Endothelial cell of umbilical vein (primary cell): ENCODE results near the gene ALK. TPM values are rescaled to one million over a fixed set of nuclear protein-coding genes. Genes with fewer than 3 reads are reported as not detected.

Experiments used
- BruUV-seq: library from RNA; stranded (reverse); fragments of 400-500 nt; replicated peaks from 2 replicates; lab custom pipeline; 2021; lab: Mats Ljungman, UMichigan
- CTCF ChIA-PET: fragments of 300-600, 350-600 bp; sonication (Branson Sonifier 250); formaldehyde crosslinking; loops from one replicate; lab custom pipeline; 2021; ENCODE audit warnings: antibody characterized with exemption, inconsistent platforms; lab: Charles Lee
- POLR2A ChIA-PET: fragments of 300-600, 350-600 bp; sonication (Branson Sonifier 250); formaldehyde crosslinking; loops from one replicate; lab custom pipeline; 2021; ENCODE audit warnings: antibody characterized with exemption, inconsistent platforms; lab: Charles Lee
- DNase-seq: peaks from one replicate; pipeline ENCODE4 v3.0.0-alpha.2; 2011; ENCODE audit warnings: low read depth, low spot score
- FAIRE-seq: peaks from 2 replicates; lab custom pipeline; 2011; peaks lifted over from hg19 to GRCh38; lab: Jason Lieb, UNC
- H2AFZ ChIP-seq: 2 replicates; pipeline ENCODE4 v1.6.0; 2012; ENCODE audit warnings: low read depth, low read length, control low read depth, inconsistent platforms
- H3K27ac ChIP-seq: 2 replicates; pipeline ENCODE4 v1.5.1; 2011; ENCODE audit warnings: low read depth, mild to moderate bottlenecking, control low read depth, low read length, moderate library complexity; ENCODE audit not compliant: insufficient read depth
- H3K27me3 ChIP-seq, 2 experiments: 2 replicates each; pipeline versions ENCODE4 v1.6.0 to v1.6.1; 2011; ENCODE audit warnings: low read length in 2 of 2, mixed read lengths in 1 of 2; ENCODE audit not compliant: control insufficient read depth in 2 of 2, insufficient read depth in 2 of 2
- H3K36me3 ChIP-seq, 2 experiments: 2 replicates in 1 of 2; 3 replicates in 1 of 2; pipeline ENCODE4 v1.5.1; 2011; ENCODE audit warnings: low read length in 2 of 2, mild to moderate bottlenecking in 1 of 2, moderate library complexity in 1 of 2; ENCODE audit not compliant: control insufficient read depth in 2 of 2, insufficient read depth in 2 of 2; ENCODE audit errors: extremely low read depth in 1 of 2
- H3K4me1 ChIP-seq: 3 replicates; pipeline ENCODE4 v1.5.1; 2011; ENCODE audit warnings: mild to moderate bottlenecking, low read length; ENCODE audit not compliant: control insufficient read depth, insufficient read depth; ENCODE audit errors: extremely low read depth
- H3K4me2 ChIP-seq: 2 replicates; pipeline ENCODE4 v1.6.1; 2011; ENCODE audit warnings: low read length, control low read depth, mixed read lengths; ENCODE audit not compliant: insufficient read depth
- H3K4me3 ChIP-seq, 3 experiments: fragments of 200-600 bp in 1 of 3; sonication (generic), shearing (Covaris generic) in 1 of 3; replicated peaks in 1 of 3; 2 replicates each; pipeline ENCODE4 v1.5.1; 2011 to 2016; ENCODE audit warnings: control low read depth in 3 of 3, low read length in 3 of 3, mild to moderate bottlenecking in 2 of 3, inconsistent platforms in 1 of 3, low read depth in 1 of 3, moderate library complexity in 1 of 3; ENCODE audit not compliant: insufficient read depth in 1 of 3
- H3K79me2 ChIP-seq: 2 replicates; pipeline ENCODE4 v1.6.0; 2012; ENCODE audit warnings: low read length, inconsistent platforms; ENCODE audit not compliant: control insufficient read depth, insufficient read depth
- H3K9ac ChIP-seq: replicated peaks from 2 replicates; pipeline ENCODE3; 2011; ENCODE audit warnings: low read length, control low read depth; ENCODE audit not compliant: insufficient read depth; ENCODE audit errors: extremely low read depth
- H3K9me1 ChIP-seq: replicated peaks from 3 replicates; pipeline ENCODE4 v1.6.0; 2011; ENCODE audit warnings: mild to moderate bottlenecking, low read length; ENCODE audit not compliant: control insufficient read depth, insufficient read depth; ENCODE audit errors: extremely low read depth
- H3K9me3 ChIP-seq: replicated peaks from 2 replicates; pipeline ENCODE4 v1.5.1; 2012; ENCODE audit warnings: low read length, inconsistent platforms; ENCODE audit not compliant: control insufficient read depth, insufficient read depth
- H4K20me1 ChIP-seq: replicated peaks from 2 replicates; pipeline ENCODE3; 2011; ENCODE audit warnings: mild to moderate bottlenecking, low read length; ENCODE audit not compliant: control insufficient read depth, insufficient read depth; ENCODE audit errors: extremely low read depth
- CTCF ChIP-seq, 2 donors: IDR thresholded peaks; 1 replicate in 1 of 2; 2 replicates in 1 of 2; pipeline ENCODE4 v1.5.1; 2011; ENCODE audit warnings: low read length in 2 of 2, mild to moderate bottlenecking in 2 of 2, moderate library complexity in 2 of 2, control low read depth in 1 of 2, inconsistent platforms in 1 of 2, low read depth in 1 of 2; ENCODE audit not compliant: insufficient read depth in 1 of 2; ENCODE audit errors: extremely low read depth in 1 of 2
- EZH2 ChIP-seq: IDR thresholded peaks from 2 replicates; pipeline ENCODE4 v1.6.1; 2012; ENCODE audit warnings: borderline replicate concordance, low read depth, mild to moderate bottlenecking, moderate library complexity, low read length, inconsistent platforms; ENCODE audit not compliant: severe bottlenecking
- FOS ChIP-seq: IDR thresholded peaks from 2 replicates; pipeline ENCODE4 v1.6.1; 2011; ENCODE audit warnings: mild to moderate bottlenecking, low read length, moderate library complexity, borderline replicate concordance; ENCODE audit not compliant: insufficient read depth
- GATA2 ChIP-seq: IDR thresholded peaks from 2 replicates; pipeline ENCODE4 v1.7.0; 2011; ENCODE audit warnings: low read depth, mild to moderate bottlenecking, moderate library complexity, mixed read lengths, low read length; ENCODE audit not compliant: insufficient read length, insufficient read depth
- JUN ChIP-seq: IDR thresholded peaks from 2 replicates; pipeline ENCODE4 v1.6.1; 2011; ENCODE audit warnings: borderline replicate concordance, low read depth; ENCODE audit not compliant: insufficient read length, insufficient read depth
- MAX ChIP-seq: IDR thresholded peaks from 2 replicates; pipeline ENCODE4 v1.6.1; 2011; ENCODE audit not compliant: insufficient read depth, insufficient read length
- MYC ChIP-seq: IDR thresholded peaks from one replicate; pipeline ENCODE4 v1.6.1; 2011; ENCODE audit warnings: mild to moderate bottlenecking, low read depth, low read length
- POLR2A ChIP-seq: IDR thresholded peaks from 2 replicates; pipeline ENCODE4 v1.6.1; 2012; ENCODE audit warnings: low read depth, mild to moderate bottlenecking, control low read depth, low read length
- POLR2AphosphoS5 ChIP-seq: IDR thresholded peaks from 2 replicates; pipeline ENCODE4 v1.6.1; 2012; ENCODE audit warnings: low read depth, mild to moderate bottlenecking, control low read depth, low read length, moderate library complexity; ENCODE audit not compliant: insufficient read depth
- dilution Hi-C: fragments of 300-500 bp; cut with MboI; formaldehyde crosslinking; loops from one replicate; pipeline ENCODE4 v1.15.0; 2019; ENCODE audit warnings: low sequenced_read_pairs; ENCODE audit not compliant: extremely low pct_ligation_motif_present
- intact Hi-C: fragments of 100-400 bp; cut with micrococcal nuclease; formaldehyde crosslinking; loops from one replicate; pipeline ENCODE4 v1.10.0; 2022
- polyA plus RNA-seq, 4 experiments: library from polyadenylated mRNA; depleted of rRNA in 3 of 4; stranded (reverse) in 3 of 4; unstranded in 1 of 4; fragments of >200 nt; gene quantifications; 2 replicates each; pipeline versions ENCODE4 v1.2.1 to v1.2.3, GENCODE V29; 2011 to 2012; ENCODE audit warnings: missing spikeins in 1 of 4
- total RNA-seq: library from RNA; stranded (reverse); gene quantifications from 2 replicates; pipeline ENCODE4 v1.2.3, GENCODE V29; 2021

ALK gene
- total and polyA plus RNA-seq, 2 donors (not counting 3 experiments of a cell fraction or from before 2014, with no cell fraction given) = not detected

GRCh38 chr2:29400930-29401653 lies 520.3 kb downstream of the ALK start:
- no peak overlapping the region for H3K27ac ChIP-seq
- BruUV-seq = no TSS peak
- dilution Hi-C loops = no loop called here

More at GRCh38 chr2:29400930-29401653, 520.3 kb downstream of the ALK start:
- TF ChIP-seq POLR2AphosphoS5 = no peak
- no peak for TF ChIP-seq EZH2
- TF ChIP-seq MAX = no peak
- TF ChIP-seq JUN = no peak
- TF ChIP-seq POLR2A = no peak
- TF ChIP-seq MYC = no peak
- TF ChIP-seq CTCF (IDR thresholded peaks at IDR 0.05; ENCODE audit: extremely low read depth in 1 of 2, insufficient read depth in 1 of 2, low read depth in 1 of 2, low read length in 2 of 2) = no peak
- no peak for TF ChIP-seq GATA2
- TF ChIP-seq FOS = no peak
- no peak overlapping the region for H3K4me2 ChIP-seq
- ChIA-PET POLR2A (no interaction called here), CTCF (no interaction called here)
- no peak overlapping the region for H3K4me3 ChIP-seq
- H3K9me1 ChIP-seq = no peaks in the 10 kb centered on the region
- H3K79me2 ChIP-seq = no peaks in the 10 kb centered on the region
- H3K27me3 ChIP-seq = no peaks in the 10 kb centered on the region
- H2AFZ ChIP-seq = no peak overlapping the region
- DNase-seq = no peak
- no peak overlapping the region for H3K9ac ChIP-seq
- no peaks in the 10 kb centered on the region for H4K20me1 ChIP-seq
- intact Hi-C loops = no loop called here
- H3K36me3 ChIP-seq = no peaks in the 10 kb centered on the region
- no peaks in the 10 kb centered on the region for H3K4me1 ChIP-seq
- H3K9me3 ChIP-seq = no peaks in the 10 kb centered on the region
- FAIRE-seq = no peak
